Chondrocyte (in vitro differentiated cells): ENCODE measurements around the gene PML. TPM values are rescaled to one million over a fixed set of nuclear protein-coding genes. Genes with fewer than 3 reads are reported as not detected.

Experiments used
- total RNA-seq: library from RNA; stranded (reverse); gene quantifications from 3 replicates; pipeline ENCODE4 v1.2.1, GENCODE V29; 2021

PML gene
- total RNA-seq, 1 donor from 2014 or later: 40.0 TPM

Other genes starting within 250 kb of the PML start
- gene INSYN1, start 241.4 kb upstream of the PML start, total RNA-seq: 9.9 to 24.9 TPM (median 23.0 TPM) in 3 replicates
- not detected in 3 replicates for gene TBC1D21, start 121.2 kb upstream of the PML start, total RNA-seq
- gene LOXL1, start 68.3 kb upstream of the PML start, total RNA-seq: 428 to 446 TPM (median 444 TPM) in 3 replicates
- gene STOML1, start 2.4 kb upstream of the PML start, total RNA-seq: 18.0 to 26.4 TPM (median 18.9 TPM) in 3 replicates
- 0.12 to 0.46 TPM in 2 of 3 replicates, not detected in the other for gene GOLGA6A, start 87.8 kb downstream of the PML start, total RNA-seq
- 2.9 to 4.9 TPM (median 3.2 TPM) in 3 replicates for gene ISLR2, start 135.9 kb downstream of the PML start, total RNA-seq
- gene ISLR, start 179.0 kb downstream of the PML start, total RNA-seq: 49.6 to 143 TPM (median 53.3 TPM) in 3 replicates
- 4.9 to 12.7 TPM (median 5.4 TPM) in 3 replicates for gene STRA6, start 208.1 kb downstream of the PML start, total RNA-seq
- gene CCDC33, start 241.6 kb downstream of the PML start, total RNA-seq: not detected in 3 replicates